Omental fat pad (tissue), 4 donors: ENCODE measurements around the gene SRPRB. TPM values are rescaled to one million over a fixed set of nuclear protein-coding genes. Genes with fewer than 3 reads are reported as not detected.
A peak's percentile ranks its signal among the peaks of the same experiment; 100 is the strongest.

ENCODE experiments used
- ATAC-seq: fragments of 150-250 bp; one replicate; pipeline ENCODE4 v1.9.1; 2016; ENCODE audit warnings: mild to moderate bottlenecking, moderate library complexity; ENCODE audit not compliant: low FRiP score
- DNase-seq: peaks from one replicate; pipeline ENCODE4 v3.0.0-alpha.2; 2019; ENCODE audit warnings: low spot score
- total RNA-seq, 4 donors: library from RNA; depleted of rRNA; stranded (reverse); fragments of >200 nt; gene quantifications; one replicate each; pipeline ENCODE4 v1.1.0, GENCODE V29; 2016
- TF ChIP-seq, protein P1 (sequence below), 3 donors: fragments of 450-650 bp; IDR thresholded peaks; one replicate each; pipeline ENCODE4 v1.5.1; 2016 to 2017; ENCODE audit warnings: antibody characterized with exemption in 3 of 3, mild to moderate bottlenecking in 3 of 3, moderate library complexity in 2 of 3

SRPRB gene, protein sequence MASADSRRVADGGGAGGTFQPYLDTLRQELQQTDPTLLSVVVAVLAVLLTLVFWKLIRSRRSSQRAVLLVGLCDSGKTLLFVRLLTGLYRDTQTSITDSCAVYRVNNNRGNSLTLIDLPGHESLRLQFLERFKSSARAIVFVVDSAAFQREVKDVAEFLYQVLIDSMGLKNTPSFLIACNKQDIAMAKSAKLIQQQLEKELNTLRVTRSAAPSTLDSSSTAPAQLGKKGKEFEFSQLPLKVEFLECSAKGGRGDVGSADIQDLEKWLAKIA
- 10 to 100 TPM; 19.2 to 47.2 (median 36.3) TPM for total RNA-seq

DNA sequence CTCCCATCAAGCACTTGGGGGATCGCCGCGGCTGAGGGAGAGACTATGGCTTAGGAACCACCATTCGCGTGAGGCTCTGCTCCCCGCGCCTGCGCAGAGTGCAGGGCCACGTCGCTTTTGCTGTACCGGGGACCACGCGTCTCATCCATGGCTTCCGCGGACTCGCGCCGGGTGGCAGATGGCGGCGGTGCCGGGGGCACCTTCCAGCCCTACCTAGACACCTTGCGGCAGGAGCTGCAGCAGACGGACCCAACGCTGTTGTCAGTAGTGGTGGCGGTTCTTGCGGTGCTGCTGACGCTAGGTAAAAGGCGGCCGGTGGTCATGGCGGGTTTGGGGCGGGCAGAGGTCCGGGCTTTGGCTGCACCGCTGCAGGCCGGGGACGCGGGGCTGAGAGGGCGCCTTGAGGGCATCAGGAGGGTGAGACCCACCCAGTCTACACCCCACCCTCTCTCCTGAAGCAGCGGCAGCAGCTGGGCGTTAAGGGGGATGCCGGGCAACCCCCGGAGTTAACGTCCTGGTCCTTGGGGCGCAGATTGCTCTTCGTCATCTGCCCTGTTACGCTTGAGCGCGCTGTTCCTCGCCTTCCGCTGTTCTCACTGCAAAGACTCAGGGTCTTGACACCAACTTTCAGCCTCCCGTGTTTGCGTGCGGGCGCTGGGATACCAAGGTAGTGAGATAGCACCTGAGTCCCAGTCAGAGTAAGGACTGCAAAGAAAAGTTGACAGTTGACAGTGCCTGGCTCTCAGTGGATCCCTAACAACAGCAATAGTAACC is at the start of gene SRPRB:
Gene SRPRB (plus strand): TSS at position 114 of the 774 bp plus-strand sequence. CDS start 34 bp downstream, at position 148.
- ATAC-seq (peak; percentile 99), DNase-seq (peak; percentile 82)
- TF ChIP-seq, protein P1, sequence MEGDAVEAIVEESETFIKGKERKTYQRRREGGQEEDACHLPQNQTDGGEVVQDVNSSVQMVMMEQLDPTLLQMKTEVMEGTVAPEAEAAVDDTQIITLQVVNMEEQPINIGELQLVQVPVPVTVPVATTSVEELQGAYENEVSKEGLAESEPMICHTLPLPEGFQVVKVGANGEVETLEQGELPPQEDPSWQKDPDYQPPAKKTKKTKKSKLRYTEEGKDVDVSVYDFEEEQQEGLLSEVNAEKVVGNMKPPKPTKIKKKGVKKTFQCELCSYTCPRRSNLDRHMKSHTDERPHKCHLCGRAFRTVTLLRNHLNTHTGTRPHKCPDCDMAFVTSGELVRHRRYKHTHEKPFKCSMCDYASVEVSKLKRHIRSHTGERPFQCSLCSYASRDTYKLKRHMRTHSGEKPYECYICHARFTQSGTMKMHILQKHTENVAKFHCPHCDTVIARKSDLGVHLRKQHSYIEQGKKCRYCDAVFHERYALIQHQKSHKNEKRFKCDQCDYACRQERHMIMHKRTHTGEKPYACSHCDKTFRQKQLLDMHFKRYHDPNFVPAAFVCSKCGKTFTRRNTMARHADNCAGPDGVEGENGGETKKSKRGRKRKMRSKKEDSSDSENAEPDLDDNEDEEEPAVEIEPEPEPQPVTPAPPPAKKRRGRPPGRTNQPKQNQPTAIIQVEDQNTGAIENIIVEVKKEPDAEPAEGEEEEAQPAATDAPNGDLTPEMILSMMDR (IDR thresholded peaks at IDR 0.05): no peak

DNA sequence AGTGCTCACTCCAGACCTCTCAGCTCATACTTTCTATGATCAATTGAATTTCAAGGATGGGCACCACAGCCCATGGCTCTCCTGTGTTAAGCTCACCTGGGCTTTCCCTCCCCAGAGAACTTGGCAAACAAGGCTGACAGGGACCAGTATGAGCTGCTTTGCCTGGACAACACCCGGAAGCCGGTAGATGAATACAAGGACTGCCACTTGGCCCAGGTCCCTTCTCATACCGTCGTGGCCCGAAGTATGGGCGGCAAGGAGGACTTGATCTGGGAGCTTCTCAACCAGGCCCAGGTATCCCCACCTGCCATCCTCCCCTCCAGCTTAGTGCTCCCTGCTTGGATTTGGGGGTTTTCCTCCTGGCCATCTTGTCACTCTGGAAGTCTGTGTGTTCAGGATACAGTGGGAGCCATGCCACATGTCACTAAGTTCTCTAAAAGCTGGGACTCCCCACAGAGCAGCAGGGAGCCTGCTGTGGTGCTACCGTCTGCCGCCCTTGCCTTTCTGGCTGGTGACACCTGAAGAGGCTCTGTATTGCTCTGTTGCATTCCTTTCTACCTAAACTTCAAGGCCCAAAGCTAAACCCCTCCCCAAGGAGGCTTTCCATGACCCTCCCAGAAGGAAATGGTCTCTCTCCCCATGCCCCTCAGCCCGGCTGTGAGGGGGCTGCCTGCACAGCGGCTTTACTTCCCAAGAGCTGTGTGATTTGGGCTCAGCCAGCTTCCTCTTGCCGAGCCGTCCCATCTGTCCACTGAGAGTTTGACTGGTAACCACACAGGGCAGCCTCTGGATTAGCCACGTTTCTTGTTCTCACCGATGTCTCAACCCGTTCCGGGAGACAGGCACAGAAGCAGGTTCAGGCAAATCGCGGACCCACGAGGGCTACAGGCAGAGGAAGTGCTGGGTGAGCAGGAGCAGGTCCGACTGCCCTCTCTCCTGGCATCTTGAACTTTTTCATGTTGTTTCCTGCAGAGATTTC is 48.6 kb upstream of the SRPRB start:
- ATAC-seq (no peak), DNase-seq (no peak)
- TF ChIP-seq, protein P1 (IDR thresholded peaks at IDR 0.05): no peak

DNA sequence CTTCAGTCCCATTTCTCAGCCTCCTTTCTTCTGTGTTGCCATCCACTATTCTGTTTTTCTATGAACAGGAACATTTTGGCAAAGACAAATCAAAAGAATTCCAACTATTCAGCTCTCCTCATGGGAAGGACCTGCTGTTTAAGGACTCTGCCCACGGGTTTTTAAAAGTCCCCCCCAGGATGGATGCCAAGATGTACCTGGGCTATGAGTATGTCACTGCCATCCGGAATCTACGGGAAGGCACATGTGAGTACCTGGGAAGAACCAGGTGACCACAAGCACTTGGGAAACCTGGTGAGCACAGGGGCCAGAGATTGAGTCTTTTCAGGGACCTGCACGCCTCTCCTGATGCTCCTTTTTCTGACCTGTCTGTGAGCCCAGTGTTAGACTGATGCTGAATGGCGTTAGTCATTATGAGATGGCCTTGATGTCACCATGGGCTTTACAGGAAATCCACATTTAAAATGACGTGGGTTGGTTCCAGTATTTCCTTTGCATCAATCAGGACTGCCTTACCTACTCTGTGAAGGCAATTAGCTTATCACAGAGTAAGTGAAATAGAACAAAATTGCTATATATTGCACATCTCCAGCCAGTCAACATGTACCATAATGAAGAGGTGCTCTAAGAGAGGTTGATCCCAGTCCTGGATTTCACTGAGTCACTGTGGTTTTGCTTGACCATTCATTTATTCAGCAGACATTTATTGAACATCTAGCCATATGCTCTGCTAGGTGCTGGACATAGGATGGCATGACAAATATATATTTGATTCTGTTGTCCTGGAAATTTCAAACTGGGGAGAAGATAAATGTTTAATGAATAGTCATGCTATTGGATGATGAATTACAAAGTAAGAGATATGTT is 47.7 kb upstream of the SRPRB start:
- DNase-seq: no peak

DNA sequence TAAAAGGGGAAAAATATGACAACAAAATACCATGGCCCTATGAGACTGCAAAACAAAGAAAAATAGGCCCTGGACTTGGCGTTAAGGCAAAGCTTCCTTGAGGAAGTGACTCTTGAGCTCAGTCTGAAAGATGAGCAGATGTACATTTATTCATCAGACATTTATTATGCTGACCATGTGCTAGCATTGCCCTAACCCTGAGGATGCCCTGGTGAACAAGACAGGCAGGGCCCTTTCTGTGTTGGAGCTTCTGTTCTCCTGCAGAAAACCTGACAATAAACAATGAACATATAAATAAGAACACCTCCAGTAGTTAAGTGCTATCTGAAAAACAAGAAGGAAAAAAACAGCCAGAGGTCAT is 47.1 kb upstream of the SRPRB start:
- DNase-seq (no peak), ATAC-seq (no peak)
- TF ChIP-seq, protein P1 (IDR thresholded peaks at IDR 0.05): no peak

More for the DNA sequence above, 47.7 kb upstream of the SRPRB start:
- ATAC-seq: no peak
- TF ChIP-seq, protein P1 (IDR thresholded peaks at IDR 0.05): no peak

DNA sequence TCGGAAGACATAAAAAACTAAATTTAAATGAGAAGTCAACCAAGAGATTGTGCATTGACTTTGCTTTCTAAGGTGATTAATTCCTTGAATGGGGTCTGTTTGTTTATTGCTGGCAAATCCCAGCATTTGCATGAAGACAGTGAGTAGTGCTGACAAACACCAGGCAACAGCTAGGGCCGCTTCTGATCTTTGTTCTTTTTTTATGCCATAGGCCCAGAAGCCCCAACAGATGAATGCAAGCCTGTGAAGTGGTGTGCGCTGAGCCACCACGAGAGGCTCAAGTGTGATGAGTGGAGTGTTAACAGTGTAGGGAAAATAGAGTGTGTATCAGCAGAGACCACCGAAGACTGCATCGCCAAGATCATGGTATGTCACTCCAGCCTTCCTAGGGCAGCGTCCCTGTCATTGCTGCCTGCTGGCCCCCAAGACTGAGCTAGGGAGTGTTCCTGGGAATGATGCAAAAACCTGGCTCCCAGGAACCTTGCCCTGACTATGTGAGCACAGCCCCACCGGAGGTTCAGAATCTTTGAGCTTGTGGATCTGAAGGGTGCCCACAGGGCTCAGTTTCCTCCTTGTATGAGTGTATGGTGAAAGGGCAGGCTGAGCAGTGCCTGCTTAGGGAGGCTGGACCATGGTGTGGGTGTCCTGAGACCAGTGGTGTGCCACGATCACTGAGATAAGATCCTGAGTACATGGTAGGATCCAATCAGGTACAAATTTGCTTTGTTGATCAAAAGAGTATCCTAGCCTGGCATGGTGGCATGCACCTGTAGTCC is 46.5 kb upstream of the SRPRB start:
- DNase-seq (no peak), ATAC-seq (no peak)
- TF ChIP-seq, protein P1 (IDR thresholded peaks at IDR 0.05): no peak
